ENCODE measurements around the gene GABARAP. TPM values are rescaled to one million over a fixed set of nuclear protein-coding genes. Genes with fewer than 3 reads are reported as not detected.

GABARAP gene
- total and polyA plus RNA-seq, 2 of the 8 experiments (the other 6 are each of a cell fraction or from before 2014, with no cell fraction given) = 252 to 581 TPM

DNA sequence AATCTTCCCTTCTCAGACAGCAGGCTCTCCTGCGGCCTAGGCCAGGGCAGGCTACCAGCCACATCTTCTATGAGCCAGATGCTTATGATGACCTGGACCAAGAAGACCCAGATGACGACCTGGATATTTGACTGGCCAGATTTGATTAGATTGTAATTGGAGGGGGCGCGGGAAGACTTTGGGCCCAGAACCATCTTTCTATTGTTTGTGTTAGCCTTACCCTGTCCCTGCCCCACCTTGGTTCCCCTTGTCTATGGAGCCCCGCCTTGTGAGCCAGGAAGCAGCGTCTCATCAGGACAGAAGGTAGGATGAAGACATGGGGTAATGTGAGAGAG is 17.3 kb upstream of the GABARAP start:
- H3K27me3 ChIP-seq (replicated peaks in 1 of 4; ENCODE audit: control insufficient read depth in 3 of 4, extremely low read depth in 1 of 4, insufficient read depth in 3 of 4, low read length in 3 of 4) = no peaks in the 10 kb centered on the region
- H3K56ac ChIP-seq (replicated peaks; ENCODE audit: insufficient read length, low read depth, low read length) = no peak overlapping the region
- no peak overlapping the region for H4K8ac ChIP-seq (ENCODE audit: extremely low read depth, insufficient read depth, low read length)
- H4K5ac ChIP-seq (ENCODE audit: insufficient read length, low read depth, low read length) = no peak overlapping the region
- H2BK15ac ChIP-seq (ENCODE audit: low read length) = no peak overlapping the region
- ChIA-PET CTCF (ENCODE audit: partially characterized antibody) (interaction anchor here (1.0 to 1.3 kb wide), 2 partner anchors 21 to 54 kb away, joined by 4 to 5 read pairs; no protein-coding TSS in a partner anchor), POLR2A (ENCODE audit: partially characterized antibody) (interaction anchor here (0.6 to 13.7 kb wide), 17 partner anchors 8 to 774 kb away, joined by 3 to 161 read pairs (median 8); partner anchors contain the start of genes ACADVL, ACAP1, CTDNEP1 and DLG4)
- H3K27ac ChIP-seq (ENCODE audit: low read depth, low read length) = no peak overlapping the region
- H3K79me2 ChIP-seq (ENCODE audit: control insufficient read depth in 1 of 2, insufficient read depth in 2 of 2, low read length in 2 of 2) = peaks cover 0 to 31% of the 10 kb centered on the region in 2 experiments; a peak in 2 of 4 replicates
- H2BK120ac ChIP-seq (replicated peaks; ENCODE audit: low read depth, low read length) = no peak overlapping the region
- peaks cover 6 to 12% of the 10 kb centered on the region in 2 experiments for H4K20me1 ChIP-seq (replicated peaks in 1 of 2; ENCODE audit: control insufficient read depth in 1 of 2, insufficient read depth in 2 of 2, low read length in 2 of 2)
- H3K23me2 ChIP-seq (ENCODE audit: low read depth, low read length) = peaks cover 13% of the 10 kb centered on the region
- H3K23ac ChIP-seq (ENCODE audit: insufficient read length) = no peak overlapping the region
- H3K18ac ChIP-seq (ENCODE audit: extremely low read depth, low read length) = no peak overlapping the region
- H3K14ac ChIP-seq (ENCODE audit: insufficient read length) = no peak overlapping the region
- H3K79me1 ChIP-seq (ENCODE audit: low read depth, low read length) = peaks cover 9% of the 10 kb centered on the region
- H2AFZ ChIP-seq (ENCODE audit: low read length) = no peak overlapping the region
- no peak overlapping the region; the same call in 1 of the 2 replicates for H2BK5ac ChIP-seq (ENCODE audit: low read depth, low read length)
- H3K4me2 ChIP-seq (ENCODE audit: insufficient read depth in 1 of 2, low read depth in 2 of 2, low read length in 2 of 2) = peak overlapping the region in 1 of 2 experiments; percentile 91; a peak in 1 of 4 replicates
- H2AK5ac ChIP-seq (ENCODE audit: low read depth, low read length) = peak overlapping the region; percentile 65; the same call in 1 of the 2 replicates
- H2BK20ac ChIP-seq (ENCODE audit: low read length) = no peak overlapping the region
- no peak overlapping the region for H3K4ac ChIP-seq (replicated peaks; ENCODE audit: insufficient read length, low read depth, low read length)
- H3K4me3 ChIP-seq (ENCODE audit: extremely low read depth in 1 of 4, insufficient read depth in 2 of 4, low read depth in 3 of 4, low read length in 4 of 4) = no peak overlapping the region
- 97% methylated on average over 6 of the region's 6 CpGs; no CpG with 5 or more reads in 1 of the 2 experiments for WGBS, 2 experiments (ENCODE audit: extremely low coverage in 1 of 2, insufficient coverage in 1 of 2, insufficient read length in 1 of 2, insufficient replicate concordance in 2 of 2, low coverage in 1 of 2, low lambda C conversion rate in 2 of 2, missing lambda C conversion rate in 1 of 2)
- DNase-seq (ENCODE audit: low read depth in 1 of 2, low spot score in 2 of 2) = no peak
- H2BK12ac ChIP-seq (ENCODE audit: low read depth, low read length) = peak overlapping the region; percentile 75; the same call in 1 of the 2 replicates
- no peak overlapping the region for H4K91ac ChIP-seq (replicated peaks; ENCODE audit: insufficient read length, low read length)
- H3K9ac ChIP-seq (replicated peaks in 1 of 4; ENCODE audit: extremely low read depth in 1 of 4, low read depth in 3 of 4, low read length in 3 of 4) = no peak overlapping the region
- FAIRE-seq = no peak
- H3K4me1 ChIP-seq (replicated peaks in 1 of 4; ENCODE audit: control insufficient read depth in 3 of 4, insufficient read depth in 4 of 4, low read length in 3 of 4) = peaks cover 4 to 13% (median 6%) of the 10 kb centered on the region in 4 experiments; a peak in 6 of 7 replicates
- H3K9me3 ChIP-seq (ENCODE audit: insufficient read depth in 2 of 2, low read depth in 1 of 2, low read length in 1 of 2) = no peaks in the 10 kb centered on the region
- peaks cover 2 to 36% (median 17%) of the 10 kb centered on the region in 4 experiments for H3K36me3 ChIP-seq (ENCODE audit: control insufficient read depth in 2 of 4, insufficient read depth in 4 of 4, low read length in 3 of 4)
- no peak for TF ChIP-seq SP1 (IDR thresholded peaks at IDR 0.05; ENCODE audit: low read depth, low read length)
- no peak for TF ChIP-seq NRF1 (IDR thresholded peaks at IDR 0.05; ENCODE audit: low read depth, low read length)
- TF ChIP-seq SUZ12 (IDR thresholded peaks at IDR 0.05; ENCODE audit: low read length) = no peak
- TF ChIP-seq GABPA (IDR thresholded peaks at IDR 0.05; ENCODE audit: borderline replicate concordance, insufficient read depth, low read length) = no peak
- TF ChIP-seq BRCA1 (IDR thresholded peaks at IDR 0.05; ENCODE audit: low read depth, low read length) = no peak
- TF ChIP-seq TAF7 (optimal IDR thresholded peaks at IDR 0.05; ENCODE audit: borderline replicate concordance, low read depth, low read length) = no peak
- TF ChIP-seq POLR2A (IDR thresholded peaks at IDR 0.05; ENCODE audit: control extremely low read depth in 1 of 2, low read depth in 2 of 2, low read length in 2 of 2) = peak in 1 of 2 experiments; percentile 68; a peak in 1 of 3 replicates
- TF ChIP-seq EGR1 (IDR thresholded peaks at IDR 0.05; ENCODE audit: borderline replicate concordance, low read depth, low read length) = no peak
- no peak for TF ChIP-seq ASH2L (IDR thresholded peaks at IDR 0.05; ENCODE audit: low read length)
- TF ChIP-seq CTBP2 (IDR thresholded peaks at IDR 0.05; ENCODE audit: borderline replicate concordance, insufficient read depth, insufficient read length, low read length) = no peak
- TF ChIP-seq KDM4A (IDR thresholded peaks at IDR 0.05; ENCODE audit: low read depth, low read length, severe bottlenecking) = no peak
- no peak for TF ChIP-seq CBX8 (IDR thresholded peaks at IDR 0.05; ENCODE audit: borderline replicate concordance, low read depth, low read length)
- TF ChIP-seq, protein P1, sequence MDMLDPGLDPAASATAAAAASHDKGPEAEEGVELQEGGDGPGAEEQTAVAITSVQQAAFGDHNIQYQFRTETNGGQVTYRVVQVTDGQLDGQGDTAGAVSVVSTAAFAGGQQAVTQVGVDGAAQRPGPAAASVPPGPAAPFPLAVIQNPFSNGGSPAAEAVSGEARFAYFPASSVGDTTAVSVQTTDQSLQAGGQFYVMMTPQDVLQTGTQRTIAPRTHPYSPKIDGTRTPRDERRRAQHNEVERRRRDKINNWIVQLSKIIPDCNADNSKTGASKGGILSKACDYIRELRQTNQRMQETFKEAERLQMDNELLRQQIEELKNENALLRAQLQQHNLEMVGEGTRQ (IDR thresholded peaks at IDR 0.05; ENCODE audit: low read length) = no peak
